HG02759 (cell line): ENCODE measurements around the gene ACOXL.

ENCODE experiments used
- ATAC-seq: cut with Tn5 transposase; IDR thresholded peaks from one replicate; pipeline ENCODE4 v1.9.1; 2021; ENCODE audit warnings: mild to moderate bottlenecking, moderate library complexity; ENCODE audit not compliant: unreplicated experiment

Gene ACOXL

DNA sequence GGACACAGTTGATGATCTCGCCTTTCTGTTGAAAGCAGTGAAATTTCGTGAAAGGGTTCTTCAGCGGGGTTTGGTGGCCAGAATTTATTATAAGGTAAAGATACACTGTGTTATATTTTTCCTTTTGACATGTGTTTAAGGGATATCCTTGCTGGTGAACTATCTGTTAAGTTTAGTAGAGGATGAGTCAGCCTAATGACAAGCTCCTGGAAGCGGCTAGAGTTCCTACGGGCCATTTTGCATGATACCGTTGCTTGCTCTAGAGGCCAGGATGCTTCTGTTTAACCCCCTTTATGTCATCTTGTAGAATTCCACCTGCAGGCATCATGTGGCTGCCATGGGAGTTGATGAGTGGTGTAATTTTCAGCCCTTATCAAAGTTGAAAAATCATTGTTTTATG is 263.5 kb downstream of the ACOXL start:
- ATAC-seq: no peak

DNA sequence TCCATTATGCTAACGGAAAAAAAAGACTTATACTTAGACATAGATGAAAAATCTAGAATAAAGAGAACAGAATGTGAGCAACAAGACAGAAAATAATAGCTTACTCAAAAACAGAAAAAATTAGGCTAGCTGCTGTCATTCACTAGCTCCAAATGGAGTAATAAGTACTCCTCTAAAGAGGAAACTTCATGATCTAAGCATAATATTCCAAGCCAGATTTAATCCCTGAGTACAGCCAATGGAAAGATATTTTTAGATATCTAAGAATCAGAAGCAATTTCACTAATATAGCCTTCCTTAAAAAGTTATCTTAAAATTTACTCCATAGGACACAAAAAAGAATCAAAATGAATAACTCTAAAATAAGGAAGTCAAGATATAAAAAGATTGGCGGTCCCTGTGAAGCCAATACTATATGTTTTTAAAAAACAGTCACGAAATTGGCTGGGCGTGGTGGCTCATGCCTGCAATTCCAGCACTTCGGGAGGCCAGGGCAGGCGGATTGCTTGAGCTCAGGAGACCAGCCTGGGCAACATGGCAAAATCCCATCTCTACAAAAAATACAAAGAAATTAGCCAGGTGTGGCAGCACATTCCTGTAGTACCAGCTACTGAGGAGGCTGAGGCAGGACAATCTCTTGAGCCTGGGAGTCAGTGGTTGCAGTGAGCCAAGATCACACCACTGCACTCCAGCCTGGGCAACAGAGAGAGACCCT is 265.1 kb downstream of the ACOXL start:
- ATAC-seq: no peak

DNA sequence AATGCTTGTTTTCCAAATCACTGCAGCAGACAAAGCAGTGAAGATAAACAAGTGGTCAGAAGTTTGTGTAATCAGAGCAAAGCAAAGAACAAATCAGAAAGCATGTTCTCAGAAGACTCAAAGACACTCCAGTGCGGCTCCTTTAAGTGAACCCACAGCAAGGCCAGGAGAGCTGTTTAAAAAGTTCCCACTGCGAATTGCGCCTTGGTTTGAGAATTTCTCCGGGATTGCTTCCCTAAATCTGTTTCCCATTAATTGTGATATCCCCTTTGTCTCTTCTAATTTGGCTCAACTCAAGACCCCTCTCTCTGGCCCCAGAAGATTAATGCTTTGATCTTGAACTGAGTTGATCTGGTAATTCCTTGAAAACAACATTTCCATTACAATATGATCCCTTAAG is 265.9 kb downstream of the ACOXL start:
- ATAC-seq: no peak

DNA sequence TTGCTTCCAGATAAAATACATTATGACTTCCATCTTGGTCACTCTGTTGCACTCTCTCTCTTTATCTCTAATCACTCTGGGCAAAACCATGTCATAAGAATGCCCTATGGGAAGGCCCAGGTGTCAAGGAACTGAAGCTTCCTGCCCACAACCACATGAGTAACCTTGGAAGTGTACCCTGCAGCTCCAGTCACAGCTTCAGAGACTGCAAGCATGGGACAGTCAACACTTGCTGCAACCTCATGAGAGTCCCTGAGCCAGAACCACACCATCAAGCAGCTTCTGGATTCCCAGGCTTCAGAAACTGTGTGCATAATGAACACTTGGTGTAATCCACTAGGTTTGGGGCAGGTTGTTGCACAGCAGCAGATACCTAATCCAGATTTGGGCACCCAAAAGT is 267.3 kb downstream of the ACOXL start:
- ATAC-seq: no peak

DNA sequence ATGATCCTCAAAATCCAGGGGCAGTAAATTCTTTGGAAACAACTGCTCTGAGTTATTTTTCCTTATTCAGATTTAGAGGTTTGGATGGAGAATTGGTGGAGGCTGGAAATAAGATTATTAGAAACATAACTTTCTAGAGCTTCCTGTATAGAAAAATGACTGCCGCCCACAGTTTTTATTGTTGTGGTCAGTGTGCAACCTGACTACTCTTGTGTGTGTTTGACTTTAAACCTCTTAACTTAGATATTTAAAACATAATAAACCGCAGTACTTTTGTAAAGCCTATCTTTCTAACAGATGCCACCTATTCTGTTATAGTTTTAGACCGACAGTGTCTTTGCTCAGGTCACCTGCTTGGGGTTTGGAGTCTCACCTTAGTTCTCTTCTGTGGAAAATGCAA is 272.9 kb downstream of the ACOXL start:
- ATAC-seq: no peak

DNA sequence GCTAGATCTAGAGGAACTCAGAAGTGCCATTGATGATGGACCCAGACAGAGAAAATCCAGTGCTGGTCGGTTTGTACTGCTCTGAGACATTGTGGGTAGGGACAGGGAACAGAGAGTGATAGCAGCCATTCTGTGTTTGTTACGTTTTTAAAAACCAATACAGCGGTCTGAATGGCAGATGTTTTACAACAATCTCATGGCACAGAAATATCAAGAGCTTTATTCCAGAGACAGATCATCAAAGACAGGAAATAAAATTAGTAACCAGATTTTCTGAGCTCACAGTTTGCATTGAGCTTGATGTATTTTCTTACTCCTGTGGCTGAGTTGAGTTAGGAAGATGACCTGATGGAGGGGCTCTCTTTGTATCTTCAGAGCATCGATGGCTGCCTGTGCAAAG is 273.4 kb downstream of the ACOXL start:
- no peak for ATAC-seq

DNA sequence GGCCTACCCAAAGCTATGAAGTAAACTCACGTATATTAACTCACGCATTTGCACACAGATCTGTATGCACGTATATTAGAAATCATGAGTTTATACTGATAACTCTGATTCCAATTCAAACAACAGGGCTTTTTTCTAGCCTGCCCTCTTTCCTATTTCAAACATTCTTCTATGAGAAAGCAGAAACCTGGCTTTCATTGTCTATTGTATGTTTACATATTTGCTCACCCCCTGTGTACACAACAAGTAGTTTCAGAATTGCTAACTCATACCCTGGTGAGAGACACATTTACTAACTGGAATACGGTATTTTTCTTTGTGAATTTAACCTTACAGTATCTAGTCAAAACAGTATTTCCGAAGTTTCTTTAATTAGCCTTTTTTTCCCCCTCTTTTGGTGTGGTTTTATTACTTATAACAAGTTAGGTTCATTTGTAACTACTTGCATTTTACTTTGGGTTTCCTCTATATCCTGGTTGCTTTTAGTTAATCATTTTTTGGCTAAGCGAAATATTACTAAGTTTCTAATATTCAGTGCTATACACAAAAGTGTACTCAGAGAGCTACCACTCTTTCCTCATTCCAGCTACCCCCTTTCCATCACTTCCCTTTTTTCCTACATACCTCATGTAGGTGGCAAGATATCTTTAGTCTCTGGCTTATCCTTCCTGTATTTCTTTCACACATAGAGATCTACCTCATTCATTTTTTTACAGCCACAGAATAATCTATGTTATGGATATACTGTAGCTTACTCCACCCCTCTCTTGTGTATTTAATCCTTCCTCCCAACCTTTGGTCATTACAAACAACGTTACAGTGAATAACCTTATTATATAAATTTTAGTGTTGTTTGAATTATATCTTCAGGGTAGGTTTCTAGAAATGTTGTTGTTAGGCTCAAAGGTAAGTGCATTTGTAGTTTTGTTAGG is 275.6 kb downstream of the ACOXL start:
- no peak for ATAC-seq

DNA sequence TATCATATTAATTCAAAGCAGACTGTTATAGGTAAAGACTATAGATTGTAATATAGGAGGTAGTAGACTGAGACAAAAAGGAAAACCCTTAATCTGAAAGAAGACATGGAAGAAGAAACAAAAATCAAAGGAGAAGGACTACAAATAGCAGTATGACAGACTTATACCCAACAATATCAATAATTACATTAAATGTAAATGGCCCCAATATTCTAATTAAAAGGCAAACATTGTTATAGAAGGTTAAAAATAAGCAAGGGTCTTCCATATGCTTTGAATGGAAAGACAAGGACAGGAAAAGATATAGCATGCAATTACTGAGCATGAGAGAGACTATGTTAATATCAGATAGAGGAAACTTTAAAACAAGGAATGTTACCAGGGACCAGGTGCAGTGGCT is 278.8 kb downstream of the ACOXL start:
- no peak for ATAC-seq

DNA sequence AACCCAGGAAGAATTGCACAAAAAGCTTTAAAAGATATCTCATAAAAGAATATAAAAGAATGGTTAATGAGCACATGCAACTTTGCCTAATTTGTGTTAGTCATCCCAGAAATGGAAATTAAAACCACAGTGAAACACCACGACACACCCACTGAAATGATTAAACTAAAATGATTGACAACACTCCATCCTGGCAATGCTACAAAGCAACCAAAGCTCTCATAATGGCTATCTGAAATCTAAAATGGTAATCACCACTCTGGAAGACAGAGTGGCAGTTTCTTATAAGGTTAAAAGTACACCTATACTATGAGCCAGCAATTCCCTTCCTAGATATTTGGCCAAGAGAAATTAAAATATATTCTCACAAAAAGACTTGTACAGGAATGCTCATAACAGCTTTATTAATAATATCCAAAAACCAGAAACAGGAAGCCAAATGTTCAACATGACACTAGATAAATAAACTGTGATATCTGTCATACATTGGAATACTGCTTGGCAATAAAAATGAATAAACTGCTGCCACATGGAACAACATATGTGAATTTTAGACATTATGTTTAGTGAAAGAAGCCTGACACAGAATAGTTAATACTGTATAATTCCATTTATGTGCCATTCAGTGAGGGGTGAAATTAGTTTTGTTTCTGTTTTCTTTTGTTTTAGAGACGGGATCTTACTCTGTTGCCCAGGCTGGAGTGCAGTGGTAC is 283.1 kb downstream of the ACOXL start:
- ATAC-seq: no peak

DNA sequence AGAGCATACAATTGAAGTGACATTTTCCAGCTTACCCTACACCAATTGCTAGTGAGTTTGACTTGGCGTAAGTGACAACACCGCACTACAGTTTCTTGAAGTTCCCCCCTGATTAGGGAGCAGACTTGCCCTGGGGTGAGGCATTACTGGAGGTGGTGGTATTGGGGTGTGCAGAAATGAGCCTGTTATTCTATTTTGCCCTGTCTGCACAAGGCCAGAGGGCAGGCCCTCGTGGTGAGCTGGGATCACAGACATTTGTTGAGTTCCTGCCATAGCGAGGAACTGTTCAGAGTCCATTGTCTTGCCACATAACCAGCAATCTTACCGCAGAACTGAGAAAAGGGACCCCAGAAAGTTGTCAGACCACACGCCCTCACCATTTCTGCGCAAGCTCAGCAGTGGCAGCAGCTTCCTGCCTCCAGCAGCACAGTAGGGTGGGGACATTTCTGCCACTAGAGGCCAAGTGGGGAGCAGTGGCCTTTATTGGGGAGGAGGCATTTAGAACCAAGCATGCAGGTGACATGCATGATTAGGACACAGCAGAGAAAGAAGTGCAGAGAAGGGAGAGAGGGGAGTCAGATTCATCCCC is 284.8 kb downstream of the ACOXL start:
- ATAC-seq: no peak

DNA sequence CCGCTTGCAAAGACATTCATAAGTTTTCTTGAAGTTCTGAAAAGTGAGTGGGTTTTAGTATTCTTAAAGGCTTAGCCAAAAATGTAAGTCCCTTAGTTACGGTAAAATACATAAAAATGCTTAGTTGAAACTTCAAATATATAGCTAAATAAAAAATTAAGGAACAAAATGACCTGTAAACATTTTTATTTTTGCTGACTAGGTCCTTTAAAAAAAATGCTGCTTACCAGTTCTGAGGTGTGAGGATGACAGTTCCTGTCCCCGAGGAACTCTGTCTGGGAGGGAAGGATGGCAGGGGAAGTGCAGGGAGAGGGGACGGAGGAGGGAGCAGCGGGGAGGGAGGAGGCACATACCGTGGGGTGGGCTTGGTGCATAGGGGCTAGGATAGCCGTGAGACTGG is 285.5 kb downstream of the ACOXL start:
- ATAC-seq: no peak

DNA sequence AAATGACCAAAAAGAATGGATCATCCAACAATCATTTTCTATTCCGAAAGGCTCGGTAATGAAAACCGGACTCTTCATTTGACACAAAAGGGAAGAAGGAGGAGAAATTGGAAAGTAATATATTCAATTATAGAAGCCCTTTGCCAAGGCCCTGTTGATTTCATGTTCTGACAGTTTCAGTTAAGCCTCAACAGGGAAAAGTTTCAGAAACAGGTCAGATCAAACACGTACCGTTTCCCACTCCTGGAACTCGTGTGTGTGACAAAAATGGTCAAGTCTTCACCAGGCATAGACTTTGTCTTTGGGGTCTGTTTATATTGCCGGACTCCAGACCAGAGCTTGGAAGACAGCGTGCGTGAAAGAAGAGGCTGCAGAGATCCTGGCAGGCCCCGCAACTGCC is 287.0 kb downstream of the ACOXL start:
- ATAC-seq: no peak

DNA sequence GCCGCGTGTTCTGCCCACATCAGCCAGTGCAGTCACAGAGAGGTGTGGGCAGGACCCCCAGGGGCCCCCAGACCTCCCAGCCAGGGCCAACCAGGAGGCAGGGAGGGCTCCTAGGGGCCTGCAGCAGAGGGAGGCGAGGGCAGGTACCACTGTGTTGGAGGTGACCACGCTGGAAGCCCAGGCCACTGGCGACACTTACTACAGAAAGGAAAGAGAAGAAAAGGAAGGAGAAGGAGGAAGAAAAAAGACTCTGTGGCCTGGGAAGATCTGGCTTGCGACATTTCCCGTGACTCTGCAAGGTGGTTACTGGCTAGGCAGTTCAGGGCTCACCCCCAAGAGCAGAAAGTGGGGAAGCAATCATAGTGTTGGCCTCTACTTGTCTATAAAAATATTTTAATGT is 290.3 kb downstream of the ACOXL start:
- no peak for ATAC-seq

DNA sequence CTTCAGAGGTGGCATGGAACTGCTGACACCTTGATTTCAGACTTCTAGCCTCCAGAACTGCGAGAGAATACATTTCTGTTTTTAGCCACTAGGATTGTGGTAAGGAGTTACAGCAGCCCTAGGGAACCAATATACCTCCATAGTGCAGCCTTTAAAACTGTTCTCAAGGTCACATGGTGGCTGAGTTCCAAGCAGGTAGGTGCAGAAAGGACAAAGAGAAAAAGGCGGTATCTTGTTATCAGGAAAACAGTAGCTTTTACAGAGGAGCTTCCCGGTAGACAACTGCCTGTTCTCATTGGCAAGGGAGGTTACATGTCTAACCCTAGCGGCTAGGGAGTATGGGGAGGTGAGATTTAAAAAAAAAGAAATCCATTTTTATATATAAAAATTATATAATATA is 292.1 kb downstream of the ACOXL start:
- no peak for ATAC-seq

DNA sequence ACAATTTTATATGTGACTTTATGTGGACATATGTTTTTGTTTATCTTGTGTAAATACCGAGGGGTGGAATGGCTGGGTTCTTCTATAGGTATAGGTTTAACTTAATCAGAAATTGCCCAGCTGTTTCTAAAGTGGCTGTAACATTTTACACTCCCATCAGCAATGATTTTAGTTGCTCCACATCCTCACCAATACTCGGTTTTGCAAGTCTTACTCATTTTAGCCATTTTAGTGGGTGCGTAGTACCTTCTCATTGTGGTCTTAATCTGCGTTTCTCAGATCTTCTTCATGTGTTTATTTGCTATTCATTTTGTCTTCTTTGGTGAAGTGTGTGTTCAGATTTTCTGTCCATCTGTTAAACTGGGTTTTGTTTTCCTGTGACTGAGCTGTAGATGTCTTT is 292.9 kb downstream of the ACOXL start:
- no peak for ATAC-seq

DNA sequence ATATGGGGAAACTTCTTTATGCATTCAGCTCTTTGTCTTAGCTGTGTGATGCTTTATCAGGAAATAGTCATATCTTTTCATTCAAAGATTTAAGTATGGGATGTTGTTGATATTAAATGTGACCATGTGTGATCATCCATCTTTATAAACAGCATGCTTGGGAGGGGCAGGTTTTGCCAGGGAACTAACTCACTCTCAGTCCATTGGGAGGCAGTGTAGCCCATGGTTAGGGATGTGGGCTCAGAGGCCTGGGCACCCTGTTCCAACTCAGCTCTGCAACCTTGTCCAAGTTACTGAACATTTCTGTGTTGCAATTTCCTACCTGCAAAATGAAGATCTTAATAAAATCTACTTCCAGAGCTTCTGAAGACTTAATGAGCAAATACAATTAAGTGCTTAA is 296.3 kb downstream of the ACOXL start:
- no peak for ATAC-seq

DNA sequence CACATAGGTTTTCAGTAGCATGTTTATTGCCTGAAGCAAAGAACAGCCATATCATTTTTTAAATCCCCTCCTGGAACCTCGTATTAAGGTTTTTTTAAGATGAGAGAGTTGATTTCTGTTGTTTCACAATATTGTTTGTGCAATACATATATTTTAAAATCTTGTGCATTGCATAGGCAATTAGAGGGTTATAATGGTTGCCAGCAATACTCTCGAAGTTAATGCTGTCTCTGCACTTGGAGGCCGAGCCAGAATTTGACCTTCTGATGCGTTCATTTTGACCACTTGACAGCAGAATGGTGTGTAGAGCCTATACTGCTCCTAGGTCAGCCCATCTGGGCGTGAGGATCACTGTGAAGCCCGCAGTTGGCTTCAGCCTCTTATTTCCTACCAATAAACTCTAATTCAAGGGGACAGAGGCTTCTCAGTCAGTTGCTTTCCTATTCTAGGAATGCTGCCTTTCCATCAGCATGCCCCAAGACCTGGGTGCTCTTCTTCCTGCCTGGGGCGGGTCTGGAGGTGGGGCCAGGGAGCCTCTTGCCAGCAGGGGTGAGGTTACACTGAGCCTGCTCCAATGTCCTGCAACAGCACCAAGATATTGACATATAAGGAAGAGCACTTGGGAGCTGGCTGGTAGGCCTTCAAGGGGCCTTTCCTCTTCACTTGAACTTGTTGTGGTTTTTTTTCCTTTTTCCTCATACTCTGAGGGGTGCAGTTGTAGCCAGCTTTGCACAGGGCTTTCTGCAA is 297.0 kb downstream of the ACOXL start:
- ATAC-seq: no peak

DNA sequence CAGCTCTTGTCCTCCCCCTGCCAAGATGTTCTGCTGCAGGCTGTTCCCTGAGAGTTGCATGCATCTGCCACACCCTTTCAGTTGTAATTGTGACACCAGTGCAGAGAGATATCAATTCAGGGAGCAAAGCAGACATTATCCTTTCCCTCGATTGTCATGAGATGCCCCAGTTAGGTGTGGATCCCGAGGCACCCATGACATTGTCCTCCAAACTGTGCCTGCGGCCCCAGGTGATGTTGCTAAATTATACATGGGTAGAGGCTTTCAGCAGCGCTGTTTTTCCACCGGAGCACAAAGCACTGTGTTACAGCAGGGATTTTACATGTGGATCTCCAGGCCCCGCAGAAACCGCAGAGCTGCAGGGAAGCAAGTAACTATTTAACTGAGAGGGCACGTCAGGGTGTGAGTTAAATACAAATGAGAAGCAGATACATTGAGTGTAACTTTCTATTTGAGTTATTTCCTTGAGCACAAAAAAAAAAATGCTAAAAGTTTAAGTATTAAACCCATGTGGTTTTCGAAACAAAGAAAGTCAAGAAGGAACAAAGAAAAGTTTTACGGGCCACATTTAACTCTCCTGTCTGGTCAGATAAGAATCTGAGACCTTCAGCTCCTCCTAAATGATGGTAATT is 298.0 kb downstream of the ACOXL start:
- peak; percentile 75 for ATAC-seq

DNA sequence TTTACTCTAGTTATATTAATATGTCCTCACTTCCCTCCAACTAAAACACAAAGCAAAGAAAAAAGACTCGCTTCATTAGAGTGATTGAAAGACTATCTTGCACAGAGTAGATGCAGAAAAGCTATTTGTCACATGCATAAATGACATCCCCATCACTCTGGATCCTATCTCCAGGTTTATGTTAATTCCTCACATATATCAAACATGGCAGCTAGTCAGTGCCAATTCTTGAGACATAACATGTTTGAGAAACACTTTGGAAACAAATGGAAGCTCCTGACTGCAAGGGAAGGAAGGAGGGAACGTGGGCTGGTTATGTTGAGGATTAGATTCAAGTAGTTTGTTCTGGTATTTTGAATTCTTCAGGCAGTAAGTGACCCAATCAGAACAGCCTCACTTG is 298.6 kb downstream of the ACOXL start:
- ATAC-seq: no peak
